Sigmoid colon (tissue), 7 donors: ENCODE results near the gene AGTRAP. TPM values are rescaled to one million over a fixed set of nuclear protein-coding genes. Genes with fewer than 3 reads are reported as not detected.

ENCODE experiments used
- DNase-seq: peaks from one replicate; pipeline ENCODE4 v3.0.0-alpha.2; 2019
- H3K27ac ChIP-seq, 4 donors: fragments of 200-600 bp; sonication (generic); one replicate each; pipeline ENCODE4 v1.5.1; 2016 to 2019; ENCODE audit warnings: mild to moderate bottlenecking in 1 of 4
- H3K27me3 ChIP-seq, 3 donors: fragments of 200-600 bp; sonication (generic); one replicate each; pipeline ENCODE4 v1.5.1; 2019; ENCODE audit warnings: mild to moderate bottlenecking in 1 of 3
- H3K36me3 ChIP-seq, 4 donors: fragments of 200-600 bp; sonication (generic); one replicate each; pipeline ENCODE4 v1.5.1; 2016 to 2019
- H3K4me1 ChIP-seq, 4 donors: fragments of 200-600 bp; sonication (generic); one replicate each; pipeline ENCODE4 v1.5.1; 2017 to 2019
- H3K4me3 ChIP-seq, 4 donors: fragments of 200-600 bp; sonication (generic); one replicate each; pipeline ENCODE4 v1.5.1; 2017 to 2019; ENCODE audit warnings: mild to moderate bottlenecking in 2 of 4, moderate library complexity in 1 of 4
- H3K9me3 ChIP-seq, 4 donors: fragments of 200-600 bp in 3 of 4; sonication (generic) in 3 of 4; one replicate each; pipeline versions ENCODE4 v1.5.1 to v1.6.1; 2013 to 2019
- CTCF ChIP-seq, 4 experiments: fragments of 450-650 bp in 3 of 4; fragments of 200-600 bp in 1 of 4; IDR thresholded peaks; one replicate each; pipeline ENCODE4 v1.5.1; 2016 to 2019; ENCODE audit warnings: antibody characterized with exemption in 4 of 4, mild to moderate bottlenecking in 3 of 4, moderate library complexity in 2 of 4
- EP300 ChIP-seq, 4 donors: sonication (generic); formaldehyde crosslinking; IDR thresholded peaks; one replicate each; pipeline ENCODE4 v1.6.1; 2017; ENCODE audit warnings: antibody characterized with exemption in 4 of 4
- POLR2A ChIP-seq, 2 donors: fragments of 450-650 bp; IDR thresholded peaks; one replicate each; pipeline ENCODE4 v1.6.1; 2016; ENCODE audit warnings: antibody characterized with exemption in 2 of 2, mild to moderate bottlenecking in 2 of 2, moderate library complexity in 2 of 2
- POLR2AphosphoS5 ChIP-seq, 4 donors: sonication (generic); formaldehyde crosslinking; IDR thresholded peaks; one replicate each; pipeline ENCODE4 v1.6.1; 2017; ENCODE audit warnings: antibody characterized with exemption in 4 of 4
- WGBS, 2 donors: extraction: QIAGEN DNeasy Blood & Tissue Kit; methylation state at CpG; one replicate each; pipeline ENCODE4 v1.1.7; 2013; 5-methylcytosine and 5-hydroxymethylcytosine counted together
- intact Hi-C: fragments of 100-400 bp; cut with DNase I; formaldehyde crosslinking; loops from one replicate; pipeline ENCODE4 v1.15.1; 2023
- polyA plus RNA-seq, 3 donors: library from polyadenylated mRNA; stranded (reverse); fragments of 200-250 nt; gene quantifications; one replicate each; pipeline ENCODE4 v1.2.3, GENCODE V29; 2013
- total RNA-seq, 4 donors: library from RNA; depleted of rRNA; stranded (reverse); fragments of >200 nt; gene quantifications; one replicate each; pipeline ENCODE4 v1.1.0, GENCODE V29; 2016
- donor health status: healthy with polysubstance abuse.
- donor health status: Bipolar disorder and iron deficiency.
- donor health status: healthy.

AGTRAP gene
- total and polyA plus RNA-seq, 7 donors: 6.7 to 58.3 (median 27.7) TPM

- Histone ChIP-seq H3K4me3 (no peak overlapping the region), H3K36me3 (peaks cover 9 to 43% (median 16%) of the 10 kb centered on the region in 4 donors), H3K27me3 (no peaks in the 10 kb centered on the region), H3K9me3 (no peaks in the 10 kb centered on the region), H3K4me1 (peaks cover 0 to 74% (median 66%) of the 10 kb centered on the region in 4 donors), H3K27ac (peak overlapping the region; percentile 86 to 93 (median 88))
- intact Hi-C loops: loop anchor here (5.0 kb wide), 2 partner anchors 52 to 137 kb away; partner anchors contain the start of genes AGTRAP, FBXO2 and FBXO44
- DNase-seq: no peak
- WGBS, 2 donors: 79 to 85% methylated on average over 13 of the region's 13 CpGs
- TF ChIP-seq CTCF (IDR thresholded peaks at IDR 0.05) (no peak), EP300 (IDR thresholded peaks at IDR 0.05) (no peak), POLR2A (IDR thresholded peaks at IDR 0.05) (no peak), POLR2AphosphoS5 (IDR thresholded peaks at IDR 0.05) (no peak)
These were observed 53.5 kb downstream of the AGTRAP start for GRCh38 chr1:11789126-11790067.

- DNase-seq: no peak
- intact Hi-C loops: no loop called here
These were observed 54.4 kb downstream of the AGTRAP start for GRCh38 chr1:11790101-11790879.

GRCh38 chr1:11790880-11791715 is 55.2 kb downstream of the AGTRAP start:
- intact Hi-C loops: loop anchor here (1.0 kb wide), 1 partner anchor 12 kb away; no protein-coding TSS in a partner anchor
- Histone ChIP-seq H3K27me3 (no peaks in the 10 kb centered on the region), H3K27ac (peak overlapping the region; percentile 86 to 93 (median 88)), H3K4me1 (peaks cover 0 to 57% (median 54%) of the 10 kb centered on the region in 4 donors), H3K4me3 (no peak overlapping the region), H3K36me3 (peaks cover 23 to 60% (median 31%) of the 10 kb centered on the region in 4 donors), H3K9me3 (no peaks in the 10 kb centered on the region)
- TF ChIP-seq CTCF (IDR thresholded peaks at IDR 0.05) (no peak), EP300 (IDR thresholded peaks at IDR 0.05) (peak; percentile 74 to 98 (median 93)), POLR2A (IDR thresholded peaks at IDR 0.05) (no peak), POLR2AphosphoS5 (IDR thresholded peaks at IDR 0.05) (peak; percentile 82 to 98 (median 88))
- WGBS, 2 donors: 65 to 77% methylated on average over 19 of the region's 19 CpGs
- DNase-seq: peak; percentile 97

More at GRCh38 chr1:11790101-11790879, 54.4 kb downstream of the AGTRAP start:
- Histone ChIP-seq H3K27ac (peak overlapping the region; percentile 86 to 93 (median 88)), H3K4me1 (peaks cover 0 to 65% (median 58%) of the 10 kb centered on the region in 4 donors), H3K27me3 (no peaks in the 10 kb centered on the region), H3K9me3 (no peaks in the 10 kb centered on the region), H3K4me3 (no peak overlapping the region), H3K36me3 (peaks cover 15 to 52% (median 25%) of the 10 kb centered on the region in 4 donors)
- WGBS, 2 donors: 85 to 87% methylated on average over 20 of the region's 20 CpGs
- TF ChIP-seq EP300 (IDR thresholded peaks at IDR 0.05) (no peak), POLR2A (IDR thresholded peaks at IDR 0.05) (no peak), POLR2AphosphoS5 (IDR thresholded peaks at IDR 0.05) (no peak), CTCF (IDR thresholded peaks at IDR 0.05) (no peak)

- WGBS, 2 donors: 91% methylated on average over 11 of the region's 11 CpGs
- Histone ChIP-seq H3K4me1 (peaks cover 0 to 50% (median 49%) of the 10 kb centered on the region in 4 donors), H3K36me3 (peaks cover 25 to 71% (median 31%) of the 10 kb centered on the region in 4 donors), H3K27ac (peak overlapping the region; percentile 86 to 93 (median 88)), H3K27me3 (no peaks in the 10 kb centered on the region), H3K9me3 (no peaks in the 10 kb centered on the region), H3K4me3 (no peak overlapping the region)
- no peak for DNase-seq
- TF ChIP-seq EP300 (IDR thresholded peaks at IDR 0.05) (no peak), POLR2A (IDR thresholded peaks at IDR 0.05) (no peak), POLR2AphosphoS5 (IDR thresholded peaks at IDR 0.05) (no peak), CTCF (IDR thresholded peaks at IDR 0.05) (no peak)
- intact Hi-C loops: no loop called here
These were observed 56.2 kb downstream of the AGTRAP start for GRCh38 chr1:11792106-11792505.
